Memory B cell (primary cell): ENCODE results near the gene PLPP4.

Source experiments
- ATAC-seq: fragments of 150-1000 bp; cut with Tn5 transposase; 2 replicates; pipeline ENCODE4 v1.10.0; 2021; ENCODE audit warnings: low read depth, mild to moderate bottlenecking, moderate library complexity
- DNase-seq, 2 donors: peaks; one replicate each; pipeline ENCODE4 v3.0.0; 2022; ENCODE audit warnings: low spot score in 2 of 2
- H3K27ac Mint-ChIP-seq: one replicate; pipeline ENCODE4 v1.8.0; 2022; ENCODE audit warnings: mild to moderate bottlenecking, moderate library complexity, mixed read lengths
- H3K27me3 Mint-ChIP-seq: one replicate; pipeline ENCODE4 v1.8.0; 2022; ENCODE audit warnings: mixed read lengths
- H3K36me3 Mint-ChIP-seq: one replicate; pipeline ENCODE4 v1.8.0; 2022; ENCODE audit warnings: mild to moderate bottlenecking, mixed read lengths
- H3K4me1 Mint-ChIP-seq: one replicate; pipeline ENCODE4 v1.8.0; 2022; ENCODE audit warnings: mixed read lengths
- H3K4me3 Mint-ChIP-seq: one replicate; pipeline ENCODE4 v1.8.0; 2022; ENCODE audit warnings: mild to moderate bottlenecking, moderate library complexity, mixed read lengths
- H3K9me3 Mint-ChIP-seq: one replicate; pipeline ENCODE4 v1.8.0; 2022; ENCODE audit warnings: mixed read lengths

PLPP4 gene

DNA sequence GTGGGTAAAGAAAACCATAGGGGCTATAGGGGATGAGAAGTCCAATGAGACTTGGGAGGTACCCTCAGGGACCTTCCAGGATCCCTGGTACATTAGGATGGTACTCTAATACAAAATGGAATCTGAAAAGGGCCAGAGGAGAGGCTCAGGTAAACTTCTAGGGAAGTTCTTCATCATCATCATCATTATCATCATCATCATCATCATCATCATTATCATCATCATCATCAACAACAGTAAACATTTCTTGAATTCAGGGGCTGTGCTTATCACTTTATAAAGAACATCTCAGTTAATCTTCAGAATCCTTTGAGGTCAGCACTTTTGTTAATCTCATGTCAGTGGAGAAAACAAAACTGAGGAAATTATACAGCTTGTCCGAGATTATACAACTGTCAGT, 50.1 kb downstream of the PLPP4 start:
- H3K4me1 Mint-ChIP-seq, result no peaks in the 10 kb centered on the region
- no peak for ATAC-seq
- H3K9me3 Mint-ChIP-seq, result peaks cover 1% of the 10 kb centered on the region
- DNase-seq, result no peak
- H3K4me3 Mint-ChIP-seq, result no peak overlapping the region
- no peak overlapping the region for H3K27ac Mint-ChIP-seq
- H3K36me3 Mint-ChIP-seq, result no peaks in the 10 kb centered on the region
- H3K27me3 Mint-ChIP-seq, result no peaks in the 10 kb centered on the region

DNA sequence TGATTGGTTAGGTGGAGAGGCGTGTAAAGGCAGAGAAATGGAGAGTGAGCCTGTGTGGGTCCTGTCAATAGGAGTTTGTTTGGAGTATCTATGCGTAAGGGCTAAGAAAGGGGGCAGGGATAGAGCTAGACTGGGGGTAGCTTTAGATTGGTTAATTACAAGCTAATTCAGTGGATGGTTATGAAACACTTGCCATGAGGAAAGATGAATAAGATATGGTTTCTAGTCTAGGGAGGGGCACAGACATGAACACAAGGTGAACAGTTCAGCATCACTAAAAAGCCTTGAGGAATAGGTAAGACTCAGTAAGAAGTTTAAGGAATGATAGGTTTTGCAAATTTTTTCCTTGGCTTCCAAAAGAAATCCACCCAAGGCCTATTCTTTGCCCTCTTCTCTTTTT, 50.6 kb downstream of the PLPP4 start:
- Mint-ChIP-seq H3K27ac (no peak overlapping the region), H3K4me1 (no peaks in the 10 kb centered on the region), H3K4me3 (no peak overlapping the region), H3K9me3 (peaks cover 1% of the 10 kb centered on the region), H3K36me3 (no peaks in the 10 kb centered on the region), H3K27me3 (no peaks in the 10 kb centered on the region)
- ATAC-seq (no peak), DNase-seq (no peak)

- ATAC-seq, result no peak
- no peaks in the 10 kb centered on the region for H3K27me3 Mint-ChIP-seq
- H3K9me3 Mint-ChIP-seq, result no peaks in the 10 kb centered on the region
- no peak overlapping the region for H3K27ac Mint-ChIP-seq
- H3K4me3 Mint-ChIP-seq, result no peak overlapping the region
- DNase-seq, result no peak
- H3K4me1 Mint-ChIP-seq, result no peaks in the 10 kb centered on the region
- H3K36me3 Mint-ChIP-seq, result no peaks in the 10 kb centered on the region
Measured at GRCh38 chr10:120508393-120508792, 51.4 kb downstream of the PLPP4 start.

- Mint-ChIP-seq H3K36me3 (no peaks in the 10 kb centered on the region), H3K27me3 (no peaks in the 10 kb centered on the region), H3K4me3 (no peak overlapping the region), H3K27ac (no peak overlapping the region), H3K9me3 (no peaks in the 10 kb centered on the region), H3K4me1 (no peaks in the 10 kb centered on the region)
- no peak for ATAC-seq
- DNase-seq, result no peak
Measured at GRCh38 chr10:120508966-120509365, 51.9 kb downstream of the PLPP4 start.

GRCh38 chr10:120511165-120511564, 54.1 kb downstream of the PLPP4 start:
- ATAC-seq (no peak), DNase-seq (no peak)
- no peaks in the 10 kb centered on the region for H3K36me3 Mint-ChIP-seq
- no peaks in the 10 kb centered on the region for H3K27me3 Mint-ChIP-seq
- no peak overlapping the region for H3K27ac Mint-ChIP-seq
- H3K4me3 Mint-ChIP-seq, result no peak overlapping the region
- H3K9me3 Mint-ChIP-seq, result peaks cover 2% of the 10 kb centered on the region
- H3K4me1 Mint-ChIP-seq, result no peaks in the 10 kb centered on the region

DNA sequence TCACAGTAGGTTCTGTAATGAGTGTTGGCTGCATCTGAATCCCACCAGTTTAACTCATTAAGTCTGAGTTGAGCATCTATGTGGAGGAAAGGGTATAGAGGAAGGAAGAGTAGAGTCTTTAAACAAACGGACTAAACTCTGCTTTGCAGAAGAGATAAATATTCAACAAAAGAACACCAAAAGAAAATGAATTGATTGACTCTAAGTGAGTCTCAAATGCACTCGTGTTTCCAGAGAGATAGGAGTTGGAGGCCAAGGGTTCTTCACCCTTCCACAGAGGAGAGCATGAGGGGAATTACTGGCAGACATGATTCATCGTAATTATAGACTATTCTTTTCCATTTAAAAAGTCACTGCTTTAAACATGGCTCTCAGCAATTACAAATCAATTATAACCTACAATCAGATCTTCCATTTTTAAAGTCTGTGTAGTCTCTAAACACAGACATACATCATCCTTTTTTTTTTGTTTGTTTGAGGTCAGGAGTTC, 56.3 kb downstream of the PLPP4 start:
- no peaks in the 10 kb centered on the region for H3K36me3 Mint-ChIP-seq
- H3K27ac Mint-ChIP-seq, result no peak overlapping the region
- no peak overlapping the region for H3K4me3 Mint-ChIP-seq
- H3K4me1 Mint-ChIP-seq, result no peaks in the 10 kb centered on the region
- no peaks in the 10 kb centered on the region for H3K27me3 Mint-ChIP-seq
- H3K9me3 Mint-ChIP-seq, result peaks cover 2% of the 10 kb centered on the region
- DNase-seq (no peak), ATAC-seq (no peak)

- H3K27ac Mint-ChIP-seq, result no peak overlapping the region
- DNase-seq (no peak), ATAC-seq (no peak)
- H3K36me3 Mint-ChIP-seq, result no peaks in the 10 kb centered on the region
- H3K27me3 Mint-ChIP-seq, result no peaks in the 10 kb centered on the region
- no peaks in the 10 kb centered on the region for H3K4me1 Mint-ChIP-seq
- no peak overlapping the region for H3K4me3 Mint-ChIP-seq
- peaks cover 2% of the 10 kb centered on the region for H3K9me3 Mint-ChIP-seq
Measured at GRCh38 chr10:120514035-120514620, 57.1 kb downstream of the PLPP4 start.

DNA sequence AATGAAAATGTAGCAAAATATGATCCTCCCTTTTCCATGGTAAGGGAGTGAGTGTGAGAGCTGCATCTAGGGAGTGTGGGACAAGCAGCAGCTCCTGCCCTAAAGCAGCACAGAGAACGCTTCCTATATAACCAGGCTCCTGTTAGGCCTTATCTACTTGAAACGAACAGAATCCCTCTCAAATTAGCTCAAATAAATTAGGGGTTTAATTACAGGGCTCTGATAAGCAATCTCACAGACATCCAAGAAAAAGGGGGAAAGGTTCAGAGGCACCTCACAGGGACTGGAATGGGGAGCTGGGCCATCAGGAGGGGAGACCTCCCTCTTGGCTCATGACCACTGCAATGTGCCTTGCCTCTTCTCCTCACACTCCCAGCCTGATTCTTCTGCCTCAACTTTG, 57.9 kb downstream of the PLPP4 start:
- no peak for DNase-seq
- H3K4me3 Mint-ChIP-seq, result no peak overlapping the region
- H3K36me3 Mint-ChIP-seq, result no peaks in the 10 kb centered on the region
- ATAC-seq, result no peak
- no peak overlapping the region for H3K27ac Mint-ChIP-seq
- H3K4me1 Mint-ChIP-seq, result no peaks in the 10 kb centered on the region
- H3K9me3 Mint-ChIP-seq, result peaks cover 2% of the 10 kb centered on the region
- no peaks in the 10 kb centered on the region for H3K27me3 Mint-ChIP-seq

- H3K4me3 Mint-ChIP-seq, result no peak overlapping the region
- H3K4me1 Mint-ChIP-seq, result no peaks in the 10 kb centered on the region
- no peak overlapping the region for H3K27ac Mint-ChIP-seq
- ATAC-seq, result no peak
- no peaks in the 10 kb centered on the region for H3K36me3 Mint-ChIP-seq
- no peak for DNase-seq
- H3K9me3 Mint-ChIP-seq, result peaks cover 2% of the 10 kb centered on the region
- H3K27me3 Mint-ChIP-seq, result no peaks in the 10 kb centered on the region
Measured at GRCh38 chr10:120515741-120516140, 58.7 kb downstream of the PLPP4 start.

- no peak for ATAC-seq
- H3K4me1 Mint-ChIP-seq, result no peaks in the 10 kb centered on the region
- no peak overlapping the region for H3K4me3 Mint-ChIP-seq
- no peaks in the 10 kb centered on the region for H3K36me3 Mint-ChIP-seq
- H3K9me3 Mint-ChIP-seq, result peaks cover 2% of the 10 kb centered on the region
- H3K27me3 Mint-ChIP-seq, result no peaks in the 10 kb centered on the region
- no peak overlapping the region for H3K27ac Mint-ChIP-seq
- no peak for DNase-seq
Measured at GRCh38 chr10:120516426-120516825, 59.4 kb downstream of the PLPP4 start.

GRCh38 chr10:120517196-120517595, 60.2 kb downstream of the PLPP4 start:
- no peaks in the 10 kb centered on the region for H3K27me3 Mint-ChIP-seq
- H3K27ac Mint-ChIP-seq, result no peak overlapping the region
- DNase-seq (no peak), ATAC-seq (no peak)
- H3K4me1 Mint-ChIP-seq, result no peaks in the 10 kb centered on the region
- peaks cover 2% of the 10 kb centered on the region for H3K9me3 Mint-ChIP-seq
- no peaks in the 10 kb centered on the region for H3K36me3 Mint-ChIP-seq
- no peak overlapping the region for H3K4me3 Mint-ChIP-seq

- Mint-ChIP-seq H3K27me3 (no peaks in the 10 kb centered on the region), H3K27ac (no peak overlapping the region), H3K9me3 (peaks cover 2% of the 10 kb centered on the region), H3K4me3 (no peak overlapping the region), H3K36me3 (no peaks in the 10 kb centered on the region), H3K4me1 (no peaks in the 10 kb centered on the region)
- ATAC-seq (no peak), DNase-seq (no peak)
Measured at GRCh38 chr10:120517881-120518484, 61.0 kb downstream of the PLPP4 start.

DNA sequence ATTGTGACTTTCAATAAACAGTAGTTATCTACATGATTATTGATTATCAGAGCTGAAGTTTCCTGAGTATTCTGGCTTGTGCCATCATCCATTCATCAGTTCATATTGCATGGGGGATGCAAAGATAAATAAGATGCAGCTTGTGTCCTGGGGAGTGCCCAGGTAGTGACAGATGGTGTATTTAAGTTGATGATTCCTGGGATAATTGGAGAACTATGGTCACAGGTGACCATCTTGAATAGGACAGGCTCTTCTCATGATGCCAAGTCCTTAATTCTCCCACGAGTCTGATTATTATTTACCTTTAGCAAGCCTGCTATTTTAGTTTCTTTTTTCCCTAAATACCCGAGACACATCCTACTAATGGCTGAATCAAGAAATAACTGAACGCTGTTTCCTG, 64.9 kb downstream of the PLPP4 start:
- DNase-seq, result no peak
- Mint-ChIP-seq H3K4me3 (no peak overlapping the region), H3K27ac (no peak overlapping the region), H3K4me1 (no peaks in the 10 kb centered on the region), H3K27me3 (peaks cover under 1% of the 10 kb centered on the region), H3K36me3 (no peaks in the 10 kb centered on the region), H3K9me3 (no peaks in the 10 kb centered on the region)
- ATAC-seq, result no peak

- H3K27me3 Mint-ChIP-seq, result peaks cover 2% of the 10 kb centered on the region
- no peak overlapping the region for H3K27ac Mint-ChIP-seq
- no peaks in the 10 kb centered on the region for H3K4me1 Mint-ChIP-seq
- DNase-seq (no peak), ATAC-seq (no peak)
- H3K4me3 Mint-ChIP-seq, result no peak overlapping the region
- H3K9me3 Mint-ChIP-seq, result no peaks in the 10 kb centered on the region
- H3K36me3 Mint-ChIP-seq, result no peaks in the 10 kb centered on the region
Measured at GRCh38 chr10:120527691-120528090, 70.7 kb downstream of the PLPP4 start.

DNA sequence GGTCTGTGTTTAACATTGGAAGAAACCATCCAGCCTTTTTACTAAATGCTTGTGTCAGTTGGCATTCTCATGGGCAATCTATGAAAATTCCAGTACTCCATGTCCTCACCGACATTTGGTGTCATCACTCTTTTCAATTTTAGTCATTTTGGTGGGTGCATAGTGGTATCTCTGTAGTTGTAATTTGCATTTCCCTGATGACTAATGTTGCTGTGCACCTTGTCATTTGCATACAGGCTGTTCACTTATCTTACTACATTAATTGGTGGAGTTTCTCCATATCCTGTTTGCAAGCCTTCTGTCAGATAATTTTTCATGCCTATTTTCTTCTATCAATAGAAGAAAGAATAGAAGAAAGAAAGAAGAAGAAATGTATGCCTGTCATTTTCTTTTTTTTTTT, 73.7 kb downstream of the PLPP4 start:
- Mint-ChIP-seq H3K27me3 (peaks cover 5% of the 10 kb centered on the region), H3K36me3 (no peaks in the 10 kb centered on the region), H3K4me1 (no peaks in the 10 kb centered on the region), H3K27ac (no peak overlapping the region), H3K4me3 (no peak overlapping the region), H3K9me3 (peaks cover 15% of the 10 kb centered on the region)
- no peak for DNase-seq
- no peak for ATAC-seq
